Kidney epithelial cell (primary cell): Measurements from ENCODE around the gene HSD11B1L. TPM values are rescaled to one million over a fixed set of nuclear protein-coding genes. Genes with fewer than 3 reads are reported as not detected.

Source experiments
- DNase-seq: peaks from one replicate; pipeline ENCODE4 v3.0.0-alpha.2; 2010; ENCODE audit warnings: low read depth
- H3K27me3 ChIP-seq: 2 replicates; pipeline ENCODE4 v1.6.0; 2011; ENCODE audit warnings: low read length; ENCODE audit not compliant: control insufficient read depth, insufficient read depth
- H3K36me3 ChIP-seq: 2 replicates; pipeline ENCODE4 v1.5.1; 2011; ENCODE audit warnings: low read length; ENCODE audit not compliant: control insufficient read depth, insufficient read depth
- H3K4me3 ChIP-seq: 2 replicates; pipeline ENCODE4 v1.5.1; 2011; ENCODE audit warnings: low read depth, mild to moderate bottlenecking, control low read depth, low read length
- total RNA-seq: library from RNA; depleted of rRNA; stranded (reverse); fragments of >200 nt; gene quantifications from 2 replicates; pipeline ENCODE4 v1.2.3, GENCODE V29; 2015
- TF ChIP-seq, protein P1 (sequence below): IDR thresholded peaks from 2 replicates; pipeline ENCODE4 v1.5.1; 2011; ENCODE audit warnings: mild to moderate bottlenecking, moderate library complexity, low read length, control low read depth, inconsistent platforms; ENCODE audit not compliant: insufficient read depth, poor library complexity, severe bottlenecking

Gene HSD11B1L
- total RNA-seq, 1 donor from 2014 or later, result 7.4 TPM

DNA sequence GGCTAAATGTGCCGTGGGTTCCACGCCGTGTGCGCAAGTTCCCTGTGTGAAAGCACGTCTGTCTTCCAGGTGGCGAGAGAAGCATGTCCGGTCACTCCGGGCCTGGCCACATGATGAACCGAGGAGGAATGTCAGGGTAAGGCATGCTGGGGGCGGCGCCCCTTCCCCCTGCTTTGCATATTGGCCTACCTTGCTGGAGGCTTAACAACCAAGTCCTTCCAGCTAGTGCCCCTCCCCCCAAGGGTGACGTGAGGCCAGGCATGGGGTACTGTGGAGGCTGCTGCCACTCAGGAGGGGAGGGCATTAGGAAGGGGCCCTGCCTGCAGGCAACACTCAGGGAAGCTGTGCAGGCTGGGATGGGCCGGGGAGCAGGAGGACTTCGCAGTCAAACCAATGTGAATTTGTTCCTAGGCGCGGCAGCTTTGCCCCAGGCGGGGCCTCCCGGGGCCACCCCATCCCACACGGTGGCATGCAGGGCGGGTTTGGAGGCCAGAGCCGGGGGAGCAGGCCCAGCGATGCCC, 13.0 kb upstream of the HSD11B1L start:
- Histone ChIP-seq H3K4me3 (no peak overlapping the region), H3K36me3 (peaks cover 5% of the 10 kb centered on the region), H3K27me3 (no peaks in the 10 kb centered on the region)
- TF ChIP-seq, protein P1, sequence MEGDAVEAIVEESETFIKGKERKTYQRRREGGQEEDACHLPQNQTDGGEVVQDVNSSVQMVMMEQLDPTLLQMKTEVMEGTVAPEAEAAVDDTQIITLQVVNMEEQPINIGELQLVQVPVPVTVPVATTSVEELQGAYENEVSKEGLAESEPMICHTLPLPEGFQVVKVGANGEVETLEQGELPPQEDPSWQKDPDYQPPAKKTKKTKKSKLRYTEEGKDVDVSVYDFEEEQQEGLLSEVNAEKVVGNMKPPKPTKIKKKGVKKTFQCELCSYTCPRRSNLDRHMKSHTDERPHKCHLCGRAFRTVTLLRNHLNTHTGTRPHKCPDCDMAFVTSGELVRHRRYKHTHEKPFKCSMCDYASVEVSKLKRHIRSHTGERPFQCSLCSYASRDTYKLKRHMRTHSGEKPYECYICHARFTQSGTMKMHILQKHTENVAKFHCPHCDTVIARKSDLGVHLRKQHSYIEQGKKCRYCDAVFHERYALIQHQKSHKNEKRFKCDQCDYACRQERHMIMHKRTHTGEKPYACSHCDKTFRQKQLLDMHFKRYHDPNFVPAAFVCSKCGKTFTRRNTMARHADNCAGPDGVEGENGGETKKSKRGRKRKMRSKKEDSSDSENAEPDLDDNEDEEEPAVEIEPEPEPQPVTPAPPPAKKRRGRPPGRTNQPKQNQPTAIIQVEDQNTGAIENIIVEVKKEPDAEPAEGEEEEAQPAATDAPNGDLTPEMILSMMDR, result no peak
- no peak for DNase-seq

DNA sequence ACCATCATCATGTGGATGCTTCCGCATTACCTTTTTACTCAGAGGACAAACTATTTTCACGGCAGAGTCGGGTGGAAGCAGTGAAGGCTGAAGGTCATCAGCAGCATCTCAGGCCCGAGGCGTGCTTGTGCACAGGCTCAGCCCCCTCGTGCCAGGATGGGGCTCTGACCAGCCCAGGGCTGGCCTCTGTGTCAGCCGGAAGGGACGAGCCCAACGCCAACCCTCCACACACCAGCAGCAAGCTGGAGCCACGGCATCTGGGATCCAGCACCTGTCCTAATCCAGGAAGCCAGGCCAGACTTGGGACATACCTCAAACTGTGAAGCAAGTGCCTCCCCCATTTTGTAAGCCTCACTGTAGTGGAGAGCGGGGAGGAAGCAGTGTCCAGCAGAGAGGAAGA, 11.6 kb upstream of the HSD11B1L start:
- H3K36me3 ChIP-seq, result peaks cover 5% of the 10 kb centered on the region
- TF ChIP-seq, protein P1, result no peak
- no peak for DNase-seq

DNA sequence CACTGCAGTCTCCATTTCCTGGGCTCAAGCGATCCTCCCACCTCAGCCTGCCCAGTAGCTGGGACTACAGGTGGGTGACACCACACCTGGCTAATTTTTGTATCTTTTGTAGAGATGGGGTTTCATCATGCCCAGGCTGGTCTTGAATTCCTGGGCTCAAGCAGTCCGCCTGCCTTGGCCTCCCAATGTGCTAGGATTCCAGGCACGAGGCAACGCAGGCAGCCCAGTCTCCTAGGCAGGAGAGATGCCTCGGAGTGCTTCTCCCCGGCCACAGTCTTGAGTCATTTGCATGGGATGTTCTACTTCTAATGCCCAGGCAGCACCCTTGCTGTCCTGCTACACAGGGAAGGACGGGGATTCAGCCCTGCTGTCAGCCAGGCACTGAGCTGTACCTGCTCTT, 9.2 kb upstream of the HSD11B1L start:
- DNase-seq, result no peak
- Histone ChIP-seq H3K36me3 (peaks cover 5% of the 10 kb centered on the region), H3K4me3 (no peak overlapping the region), H3K27me3 (no peaks in the 10 kb centered on the region)
- TF ChIP-seq, protein P1, result no peak

More for the DNA sequence above, 11.6 kb upstream of the HSD11B1L start:
- Histone ChIP-seq H3K27me3 (no peaks in the 10 kb centered on the region), H3K4me3 (no peak overlapping the region)

DNA sequence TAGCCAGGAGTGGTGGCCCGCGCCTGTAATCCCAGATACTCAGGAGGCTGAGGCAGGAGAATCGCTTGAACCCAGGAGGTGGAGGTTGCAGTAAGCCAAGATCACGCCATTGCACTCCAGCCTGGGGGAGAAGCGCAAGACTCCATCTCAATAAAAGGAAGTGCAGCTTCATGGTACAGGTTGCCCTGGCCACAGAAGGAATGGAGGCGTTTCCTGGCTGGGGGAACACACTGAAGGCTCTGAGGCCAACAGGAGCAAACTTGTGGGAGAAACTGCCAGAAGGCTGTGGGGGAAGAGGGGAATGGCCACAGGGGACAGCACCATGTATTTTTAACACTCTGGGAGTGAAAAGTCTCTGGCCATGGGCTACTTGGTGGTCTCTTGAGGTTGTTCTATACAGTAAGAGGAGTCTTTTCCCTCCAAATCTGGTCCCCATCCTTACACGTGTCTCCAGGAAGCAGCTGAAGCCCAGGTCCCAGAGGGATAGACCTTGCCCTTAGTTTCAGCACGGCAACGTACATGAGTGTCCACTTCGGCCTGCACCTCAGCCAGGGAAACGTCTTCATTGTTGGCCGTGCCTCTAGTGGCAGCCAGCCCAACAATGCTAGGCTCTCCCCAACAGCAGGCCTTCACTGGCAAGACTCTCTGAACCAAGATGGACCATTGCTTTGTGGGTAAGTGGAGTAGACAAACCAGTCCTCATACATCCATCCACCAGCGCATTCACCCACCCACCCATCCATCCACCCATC, 7.9 kb upstream of the HSD11B1L start:
- TF ChIP-seq, protein P1, result no peak
- H3K36me3 ChIP-seq, result peaks cover 3% of the 10 kb centered on the region
- H3K27me3 ChIP-seq, result no peaks in the 10 kb centered on the region
- DNase-seq, result no peak
- H3K4me3 ChIP-seq, result no peak overlapping the region

DNA sequence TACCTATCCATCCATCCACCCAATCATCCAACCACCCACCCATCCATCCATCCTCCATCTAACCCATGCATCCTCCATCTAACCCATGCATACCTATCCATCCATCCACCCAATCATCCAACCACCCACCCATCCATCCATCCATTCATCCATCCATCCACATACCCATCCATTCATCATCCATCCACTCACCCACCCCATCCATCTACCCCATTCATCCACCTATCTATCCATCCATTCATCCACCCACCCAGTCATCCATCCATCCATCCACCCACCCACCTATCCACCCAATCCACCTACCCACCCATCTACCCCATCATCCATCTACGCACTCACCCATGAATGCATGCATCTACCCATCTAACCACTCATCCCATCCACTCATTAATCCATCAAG, 7.1 kb upstream of the HSD11B1L start:
- H3K4me3 ChIP-seq, result no peak overlapping the region
- no peak for DNase-seq
- no peaks in the 10 kb centered on the region for H3K27me3 ChIP-seq
- TF ChIP-seq, protein P1, result no peak
- H3K36me3 ChIP-seq, result peaks cover 3% of the 10 kb centered on the region
